H1 (cell line): ENCODE measurements around the gene YOD1. TPM values are rescaled to one million over a fixed set of nuclear protein-coding genes. Genes with fewer than 3 reads are reported as not detected.

Experiments used
- CHD2 ChIP-seq: IDR thresholded peaks from 2 replicates; pipeline ENCODE4 v1.6.1; 2012; ENCODE audit warnings: low read length, improper control_type of control experiment
- CHD7 ChIP-seq: fragments of 300-600 bp; sonication (generic); IDR thresholded peaks from 2 replicates; pipeline ENCODE4 v1.7.1; 2012; ENCODE audit warnings: low read length, moderate library complexity, mild to moderate bottlenecking, inconsistent platforms; ENCODE audit not compliant: insufficient replicate concordance
- CREB1 ChIP-seq: IDR thresholded peaks from 2 replicates; pipeline ENCODE4 v1.6.1; 2012; ENCODE audit warnings: inconsistent platforms
- EGR1 ChIP-seq: IDR thresholded peaks from 2 replicates; pipeline ENCODE4 v1.6.1; 2011; ENCODE audit warnings: low read depth, low read length, borderline replicate concordance
- GABPA ChIP-seq: IDR thresholded peaks from 2 replicates; pipeline ENCODE4 v1.6.1; 2011; ENCODE audit warnings: mild to moderate bottlenecking, low read length, moderate library complexity, borderline replicate concordance; ENCODE audit not compliant: insufficient read depth
- POLR2AphosphoS5 ChIP-seq: IDR thresholded peaks from 2 replicates; pipeline ENCODE4 v1.6.1; 2011; ENCODE audit warnings: low read depth, low read length
- SIN3A ChIP-seq, 2 experiments: IDR thresholded peaks in 1 of 2; conservative IDR thresholded peaks in 1 of 2; 2 replicates each; pipeline ENCODE4 v1.6.1; 2011 to 2012; ENCODE audit warnings: low read length in 2 of 2, improper control_type of control experiment in 1 of 2, low read depth in 1 of 2, mild to moderate bottlenecking in 1 of 2
- SP2 ChIP-seq: IDR thresholded peaks from 2 replicates; pipeline ENCODE4 v1.6.1; 2012; ENCODE audit warnings: mild to moderate bottlenecking, low read length, inconsistent platforms
- TAF1 ChIP-seq: IDR thresholded peaks from 2 replicates; pipeline ENCODE4 v1.6.1; 2011; ENCODE audit warnings: mild to moderate bottlenecking, low read depth, low read length
- polyA plus RNA-seq, 7 experiments: library from polyadenylated mRNA; depleted of rRNA in 3 of 7; stranded (reverse) in 5 of 7; unstranded in 2 of 7; fragments of >200 nt in 5 of 7; fragments of 200-250 nt in 2 of 7; gene quantifications; 1 replicate in 5 of 7; 2 replicates in 1 of 7; 4 replicates in 1 of 7; pipeline versions ENCODE4 v1.2.1 to v1.2.3, GENCODE V29; 2011 to 2013; ENCODE audit warnings: missing spikeins in 2 of 7, mixed read lengths in 2 of 7
- total RNA-seq: library from RNA; stranded (reverse); fragmentation: NEBNext Ultra II Directional; extraction: Animal tissue kit (Norgen Biotek cat#: 25700); gene quantifications from 2 replicates; pipeline ENCODE4 v1.2.1, GENCODE V29; 2021
- TF ChIP-seq, protein P1 (sequence below): IDR thresholded peaks from 2 replicates; pipeline ENCODE4 v1.6.1; 2012; ENCODE audit warnings: low read length, inconsistent platforms

Gene YOD1
- total and polyA plus RNA-seq, 2 of the 8 experiments (the other 6 are each of a cell fraction or from before 2014, with no cell fraction given): 1.9 to 11.8 TPM

- TF ChIP-seq CHD7 (no peak), SP2 (no peak), CHD2 (no peak), GABPA (no peak), EGR1 (no peak), POLR2AphosphoS5 (no peak), TAF1 (no peak), CREB1 (no peak), SIN3A (conservative IDR thresholded peaks at IDR 0.05 in 1 of 2, IDR thresholded peaks at IDR 0.05 in 1 of 2; ENCODE audit: low read depth in 1 of 2, low read length in 2 of 2) (no peak)
- TF ChIP-seq, protein P1, sequence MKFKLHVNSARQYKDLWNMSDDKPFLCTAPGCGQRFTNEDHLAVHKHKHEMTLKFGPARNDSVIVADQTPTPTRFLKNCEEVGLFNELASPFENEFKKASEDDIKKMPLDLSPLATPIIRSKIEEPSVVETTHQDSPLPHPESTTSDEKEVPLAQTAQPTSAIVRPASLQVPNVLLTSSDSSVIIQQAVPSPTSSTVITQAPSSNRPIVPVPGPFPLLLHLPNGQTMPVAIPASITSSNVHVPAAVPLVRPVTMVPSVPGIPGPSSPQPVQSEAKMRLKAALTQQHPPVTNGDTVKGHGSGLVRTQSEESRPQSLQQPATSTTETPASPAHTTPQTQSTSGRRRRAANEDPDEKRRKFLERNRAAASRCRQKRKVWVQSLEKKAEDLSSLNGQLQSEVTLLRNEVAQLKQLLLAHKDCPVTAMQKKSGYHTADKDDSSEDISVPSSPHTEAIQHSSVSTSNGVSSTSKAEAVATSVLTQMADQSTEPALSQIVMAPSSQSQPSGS: no peak
Observed at GRCh38 chr1:207006914-207007313, 44.1 kb downstream of the YOD1 start (continued).
